Epithelial cell of proximal tubule (primary cell): ENCODE results near the gene RMRP. TPM values are rescaled to one million over a fixed set of nuclear protein-coding genes. Genes with fewer than 3 reads are reported as not detected.

Experiments used
- DNase-seq: peaks from one replicate; pipeline ENCODE4 v3.0.0-alpha.2; 2011; ENCODE audit warnings: low read depth
- H3K4me3 ChIP-seq: 2 replicates; pipeline ENCODE4 v1.5.1; 2011; ENCODE audit warnings: low read depth, mild to moderate bottlenecking, low read length
- total RNA-seq: library from RNA; depleted of rRNA; stranded (reverse); fragments of >200 nt; gene quantifications from 2 replicates; pipeline ENCODE4 v1.2.3, GENCODE V29; 2015
- TF ChIP-seq, protein P1 (sequence below): conservative IDR thresholded peaks from 2 replicates; pipeline ENCODE4 v1.5.1; 2012; ENCODE audit warnings: low read depth, mild to moderate bottlenecking, low read length

The RMRP gene
- total RNA-seq, 1 donor from 2014 or later: 3,154 TPM

DNA sequence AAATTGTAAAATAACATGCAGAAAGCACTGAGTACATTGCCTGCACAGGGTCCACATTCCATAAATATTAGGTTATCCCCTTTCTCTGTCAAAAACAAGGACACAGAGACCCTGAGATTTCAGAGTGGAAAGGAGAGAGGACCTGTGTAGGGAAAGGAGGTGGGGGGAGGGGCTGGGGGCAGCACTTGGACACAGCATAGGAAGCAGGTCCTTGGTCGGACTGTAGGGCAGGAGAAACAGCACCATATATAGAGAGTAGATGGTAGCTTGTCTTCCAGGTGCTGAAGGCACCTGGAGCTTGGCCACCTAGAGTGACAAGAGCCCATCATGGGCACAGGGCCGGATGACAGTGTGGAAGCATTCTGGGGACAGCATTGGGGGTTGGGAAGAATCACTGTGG, 29.5 kb upstream of the RMRP start:
- TF ChIP-seq, protein P1, sequence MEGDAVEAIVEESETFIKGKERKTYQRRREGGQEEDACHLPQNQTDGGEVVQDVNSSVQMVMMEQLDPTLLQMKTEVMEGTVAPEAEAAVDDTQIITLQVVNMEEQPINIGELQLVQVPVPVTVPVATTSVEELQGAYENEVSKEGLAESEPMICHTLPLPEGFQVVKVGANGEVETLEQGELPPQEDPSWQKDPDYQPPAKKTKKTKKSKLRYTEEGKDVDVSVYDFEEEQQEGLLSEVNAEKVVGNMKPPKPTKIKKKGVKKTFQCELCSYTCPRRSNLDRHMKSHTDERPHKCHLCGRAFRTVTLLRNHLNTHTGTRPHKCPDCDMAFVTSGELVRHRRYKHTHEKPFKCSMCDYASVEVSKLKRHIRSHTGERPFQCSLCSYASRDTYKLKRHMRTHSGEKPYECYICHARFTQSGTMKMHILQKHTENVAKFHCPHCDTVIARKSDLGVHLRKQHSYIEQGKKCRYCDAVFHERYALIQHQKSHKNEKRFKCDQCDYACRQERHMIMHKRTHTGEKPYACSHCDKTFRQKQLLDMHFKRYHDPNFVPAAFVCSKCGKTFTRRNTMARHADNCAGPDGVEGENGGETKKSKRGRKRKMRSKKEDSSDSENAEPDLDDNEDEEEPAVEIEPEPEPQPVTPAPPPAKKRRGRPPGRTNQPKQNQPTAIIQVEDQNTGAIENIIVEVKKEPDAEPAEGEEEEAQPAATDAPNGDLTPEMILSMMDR: no peak
- no peak overlapping the region for H3K4me3 ChIP-seq
- no peak for DNase-seq

- no peak for DNase-seq
- no peak overlapping the region for H3K4me3 ChIP-seq
- TF ChIP-seq, protein P1: no peak
These were observed 28.7 kb upstream of the RMRP start for GRCh38 chr9:35686222-35687203.

DNA sequence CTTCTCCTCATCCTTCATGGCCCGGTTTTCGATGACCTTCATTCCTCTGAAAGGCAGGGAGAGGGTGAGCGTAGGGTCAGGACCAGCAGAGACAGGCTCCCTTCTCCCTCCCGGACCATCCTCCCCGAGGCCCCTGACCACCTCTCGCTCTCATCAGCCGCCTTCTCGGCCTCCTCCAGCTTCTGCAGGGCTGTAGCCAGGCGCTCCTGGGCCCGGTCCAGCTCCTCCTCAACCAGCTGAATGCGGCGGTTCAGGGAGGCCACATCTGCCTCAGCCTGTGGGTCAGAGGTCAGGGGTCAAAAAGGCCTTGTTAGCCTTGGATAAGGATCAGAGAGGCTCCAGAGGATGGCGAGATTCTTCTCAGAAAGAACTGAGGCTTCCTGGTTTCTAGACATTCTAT, 27.7 kb upstream of the RMRP start:
- no peak for DNase-seq
- TF ChIP-seq, protein P1: no peak
- H3K4me3 ChIP-seq: no peak overlapping the region

DNA sequence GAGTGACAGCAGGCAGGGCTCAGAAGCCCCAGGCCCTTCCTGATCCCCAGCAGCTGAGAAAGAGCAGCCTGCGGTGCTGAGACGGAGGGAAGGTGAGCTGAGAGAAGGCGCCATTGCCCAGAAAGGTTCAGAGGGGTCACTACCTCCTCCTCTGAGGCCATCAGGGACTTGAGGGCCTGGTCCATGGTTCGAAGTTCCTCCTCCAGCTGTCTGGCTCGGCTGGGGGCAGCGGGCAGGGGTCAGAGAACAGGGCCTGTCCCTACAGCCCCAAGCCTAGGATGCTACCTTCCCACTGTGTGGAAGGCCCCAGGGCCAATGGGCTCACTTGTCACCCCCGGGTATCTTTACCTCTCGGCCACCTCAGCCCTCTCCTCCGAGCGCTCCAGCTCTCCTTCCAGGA, 27.1 kb upstream of the RMRP start:
- DNase-seq: no peak
- TF ChIP-seq, protein P1: no peak
- no peak overlapping the region for H3K4me3 ChIP-seq

GRCh38 chr9:35683323-35683722, 25.5 kb upstream of the RMRP start:
- TF ChIP-seq, protein P1: no peak
- no peak for DNase-seq
- H3K4me3 ChIP-seq: no peak overlapping the region

GRCh38 chr9:35682520-35683315, 24.9 kb upstream of the RMRP start:
- TF ChIP-seq, protein P1: no peak
- no peak for DNase-seq
- no peak overlapping the region for H3K4me3 ChIP-seq
